HG03139 (cell line): ENCODE measurements around the gene ETS1.

Experiments used
- ATAC-seq: cut with Tn5 transposase; IDR thresholded peaks from one replicate; pipeline ENCODE4 v1.9.1; 2021; ENCODE audit not compliant: unreplicated experiment

ETS1 gene

GRCh38 chr11:128573638-128574037 is 13.7 kb downstream of the ETS1 start:
- no peak for ATAC-seq

DNA sequence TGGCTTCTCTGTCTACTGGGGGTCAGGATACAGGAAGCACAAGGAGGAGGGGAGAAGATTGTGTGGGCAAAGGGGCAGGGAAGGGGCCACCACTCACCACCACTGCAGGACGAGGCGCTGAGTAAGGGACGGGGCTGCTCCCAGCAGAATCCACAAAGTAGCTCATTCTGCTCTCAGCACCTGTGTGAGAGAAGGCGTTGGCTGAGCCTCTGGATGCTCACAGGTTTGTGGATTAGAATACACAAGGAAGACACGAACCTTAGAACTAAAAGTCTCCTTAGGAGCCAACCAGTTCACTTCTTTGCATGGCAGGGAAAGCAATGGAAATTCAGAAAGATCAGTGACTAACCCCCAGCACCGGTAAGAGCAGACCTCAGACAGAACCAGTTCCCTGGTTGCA is 14.4 kb downstream of the ETS1 start:
- no peak for ATAC-seq

DNA sequence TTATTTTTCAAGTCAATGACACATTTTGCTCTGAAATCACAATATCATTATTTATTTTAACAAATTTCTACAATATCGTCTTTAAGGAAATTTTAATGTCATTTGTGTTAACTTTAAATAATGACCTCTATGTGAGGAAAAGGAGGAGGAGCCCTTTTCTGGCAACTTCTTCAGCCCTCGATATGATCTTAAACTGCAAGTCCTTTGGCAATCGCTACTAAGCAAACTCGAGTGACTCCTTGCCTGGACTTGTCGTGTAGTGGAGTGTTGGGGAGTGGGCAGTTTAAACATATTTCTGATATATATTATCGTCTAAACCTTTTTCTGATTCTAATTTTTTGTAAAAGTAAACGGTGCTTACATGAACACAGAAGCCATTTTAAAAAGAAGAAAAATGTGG is 16.7 kb downstream of the ETS1 start:
- no peak for ATAC-seq

DNA sequence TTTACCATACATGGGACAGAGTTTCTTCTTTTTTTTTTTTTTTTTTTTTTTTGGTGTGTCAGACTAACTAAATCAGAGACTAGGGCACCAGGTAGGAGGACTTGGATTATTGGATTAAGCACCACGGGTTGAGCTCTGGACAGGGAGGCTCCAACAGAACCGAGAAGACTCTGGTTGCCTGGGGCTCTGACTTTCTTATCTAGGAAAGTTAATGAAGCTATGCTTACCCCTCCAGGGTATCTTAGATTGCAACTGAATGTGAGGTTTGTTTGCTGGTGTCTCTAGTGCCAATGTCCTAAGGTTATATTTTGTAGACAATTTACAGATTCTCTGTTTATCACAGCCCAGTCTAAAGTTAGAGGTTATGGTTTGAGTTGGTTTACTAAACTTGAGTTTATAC is 18.1 kb downstream of the ETS1 start:
- ATAC-seq = no peak

DNA sequence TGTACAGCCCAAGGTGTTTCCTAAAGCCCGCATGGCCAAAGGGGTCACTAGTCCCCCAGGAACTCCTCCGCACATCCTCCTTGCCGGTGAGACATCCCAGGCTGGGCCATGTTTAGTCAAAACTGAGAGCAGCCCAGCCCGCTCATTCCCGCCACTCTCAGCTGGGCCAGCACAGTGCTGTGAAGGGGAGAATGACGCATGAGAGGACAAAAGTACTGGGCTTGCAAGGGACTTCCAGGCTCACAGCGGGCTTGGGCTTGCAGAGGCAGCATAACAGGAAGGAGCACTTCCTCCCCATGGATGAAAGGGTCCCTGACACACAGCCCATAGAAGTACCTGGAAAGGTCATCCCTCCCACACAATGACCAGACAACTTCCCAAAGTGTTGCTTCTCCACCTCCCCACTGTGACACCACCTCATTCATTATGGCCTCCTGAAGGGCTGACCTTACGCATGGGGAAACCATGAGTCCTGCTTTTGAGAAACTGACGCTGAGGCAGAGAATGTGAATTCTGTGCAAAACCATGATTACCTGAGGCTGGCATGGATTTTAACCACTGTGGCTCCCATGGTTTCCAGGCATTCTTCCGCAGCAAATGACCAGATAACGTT is 19.1 kb downstream of the ETS1 start:
- ATAC-seq = no peak

DNA sequence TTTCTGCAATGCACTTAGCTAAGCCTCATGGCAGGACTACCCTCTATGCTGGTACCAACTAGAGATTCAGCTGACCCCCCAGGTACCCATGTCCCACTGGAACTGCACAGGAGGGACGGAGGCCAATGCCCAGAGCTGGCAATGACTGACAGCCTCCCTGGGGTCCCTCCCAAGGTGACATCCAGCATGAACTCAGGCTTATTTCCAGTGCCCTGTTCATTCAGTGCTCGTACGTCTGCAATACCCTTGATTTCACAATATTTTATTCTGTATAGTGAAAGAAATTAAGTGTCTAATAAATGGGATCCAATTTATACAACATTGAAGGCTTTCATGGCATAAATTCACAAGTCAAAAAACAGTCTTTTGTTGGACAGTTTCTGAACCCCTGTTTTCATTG is 20.2 kb downstream of the ETS1 start:
- ATAC-seq = no peak

DNA sequence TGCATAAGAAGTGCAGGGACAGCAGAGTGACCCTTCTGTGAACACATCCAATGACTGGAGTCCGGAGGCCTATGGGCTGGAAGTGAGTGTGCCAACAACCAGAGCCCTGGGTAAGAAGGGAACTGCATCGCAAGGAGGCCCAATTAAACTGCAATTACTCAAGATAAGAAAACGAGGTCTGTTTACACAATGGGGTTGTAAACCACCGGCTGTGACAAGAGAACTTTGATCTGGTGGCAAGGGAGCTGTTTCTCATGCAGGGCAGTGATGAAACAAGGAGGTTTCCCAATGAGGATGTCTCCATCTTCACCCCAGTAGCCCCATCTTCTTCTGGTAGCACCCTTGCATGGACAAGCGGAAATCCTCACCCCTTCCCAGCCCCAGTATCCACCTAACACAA is 21.5 kb downstream of the ETS1 start:
- no peak for ATAC-seq

GRCh38 chr11:128564642-128565245 is 22.6 kb downstream of the ETS1 start:
- ATAC-seq = no peak

DNA sequence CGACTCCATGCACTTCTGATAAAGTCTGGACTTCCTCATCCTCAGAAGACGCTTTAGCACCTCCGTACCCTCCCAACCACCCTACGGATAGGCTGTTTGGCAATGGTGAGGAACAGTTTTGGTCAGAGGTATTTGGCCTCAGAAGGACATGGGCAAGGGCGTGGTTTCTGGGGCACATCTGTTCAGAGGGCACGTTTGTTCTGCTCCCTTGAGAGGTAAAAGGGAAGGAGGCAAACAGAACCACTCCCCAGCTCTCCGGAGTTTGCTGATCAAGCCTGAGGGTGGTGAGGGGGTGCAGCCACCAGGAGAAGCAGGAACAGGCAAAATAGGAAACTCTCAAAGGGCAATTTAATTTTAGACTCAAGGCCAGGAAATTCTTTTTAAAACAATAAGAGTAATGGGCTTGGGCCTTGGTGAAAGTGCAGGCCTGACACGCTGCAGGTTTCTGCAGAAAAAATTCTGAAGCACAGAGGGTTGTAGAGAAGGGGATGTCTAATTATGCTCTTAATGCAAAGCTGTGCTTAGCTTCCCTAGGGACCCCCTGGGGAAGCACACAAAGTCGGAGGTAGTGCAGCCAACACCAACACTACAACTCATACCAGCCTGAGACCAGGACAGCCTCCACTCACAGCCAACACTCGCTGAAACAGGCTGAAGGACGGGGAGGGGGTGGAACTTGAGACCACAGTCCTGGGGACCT is 23.3 kb downstream of the ETS1 start:
- ATAC-seq = no peak

DNA sequence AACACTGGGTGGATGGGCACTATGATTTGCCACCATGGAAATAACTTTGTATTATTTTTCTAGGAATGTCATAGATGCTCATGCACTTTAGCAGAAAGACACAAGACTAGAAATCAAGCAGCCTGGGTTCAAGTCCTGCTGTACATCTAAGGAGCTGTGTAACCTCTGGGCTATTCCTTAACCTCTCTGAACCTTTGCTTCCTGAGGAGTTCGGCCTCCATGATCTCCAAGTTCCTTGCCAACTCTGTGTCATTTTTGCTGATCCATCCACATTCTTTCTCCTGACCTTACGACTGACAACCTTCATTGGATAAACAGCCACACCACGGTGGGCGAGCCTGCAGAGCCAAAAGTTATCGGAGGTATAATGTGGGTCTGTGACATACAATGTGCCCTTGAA is 24.1 kb downstream of the ETS1 start:
- no peak for ATAC-seq

- no peak for ATAC-seq
These were observed 27.8 kb downstream of the ETS1 start for GRCh38 chr11:128559496-128560103.

DNA sequence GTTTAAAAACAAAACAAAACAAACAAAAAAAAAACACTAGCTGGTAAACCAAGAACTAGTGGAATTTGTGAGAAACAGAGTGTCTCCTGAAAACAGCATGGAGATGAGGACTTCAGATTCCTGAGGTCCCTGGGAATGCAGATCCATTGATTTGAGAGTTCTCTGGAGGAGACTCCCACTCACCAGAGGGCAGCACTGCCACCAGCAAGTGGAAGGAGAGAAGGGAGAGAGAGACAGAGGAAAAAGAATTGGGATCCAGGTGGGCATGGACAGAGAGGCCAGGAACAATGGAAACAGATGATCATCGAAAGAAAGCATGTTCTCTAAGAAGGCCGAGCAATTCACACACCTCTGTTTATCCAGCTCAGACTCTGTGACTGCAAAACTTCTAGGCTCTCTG is 31.8 kb downstream of the ETS1 start:
- no peak for ATAC-seq

DNA sequence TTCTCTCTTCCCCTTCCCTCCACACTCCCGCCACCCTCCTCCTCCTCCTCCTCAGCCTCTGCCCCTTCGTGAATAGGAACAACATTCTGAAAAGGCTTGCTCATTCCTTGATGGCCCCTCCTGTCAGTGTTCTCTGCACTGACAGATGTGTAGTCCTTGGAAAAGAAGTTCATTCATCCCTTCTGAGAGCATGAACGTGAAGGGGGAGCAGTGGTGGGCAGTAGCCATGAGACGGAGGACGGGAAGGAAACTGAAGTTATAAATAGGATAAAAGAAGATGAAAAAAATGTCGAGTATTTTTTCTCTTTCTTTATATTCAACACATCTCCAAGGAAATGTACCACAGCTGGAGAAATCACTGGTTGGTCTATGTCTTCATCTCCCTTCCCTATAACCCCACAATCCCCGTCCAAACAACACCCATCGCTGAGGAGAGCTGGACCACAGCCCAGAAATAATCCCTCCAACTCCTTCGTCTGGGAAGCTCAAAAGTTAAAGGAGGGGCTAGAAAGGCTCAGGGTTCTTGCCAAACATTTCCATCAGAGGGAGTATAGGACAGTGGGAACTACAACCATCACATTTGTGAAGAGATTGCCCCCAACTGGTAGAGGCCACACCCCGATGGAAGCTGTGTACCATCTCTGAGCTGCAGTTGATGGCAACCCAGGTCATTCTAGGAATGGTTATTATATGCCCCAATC is 33.5 kb downstream of the ETS1 start:
- ATAC-seq = no peak

DNA sequence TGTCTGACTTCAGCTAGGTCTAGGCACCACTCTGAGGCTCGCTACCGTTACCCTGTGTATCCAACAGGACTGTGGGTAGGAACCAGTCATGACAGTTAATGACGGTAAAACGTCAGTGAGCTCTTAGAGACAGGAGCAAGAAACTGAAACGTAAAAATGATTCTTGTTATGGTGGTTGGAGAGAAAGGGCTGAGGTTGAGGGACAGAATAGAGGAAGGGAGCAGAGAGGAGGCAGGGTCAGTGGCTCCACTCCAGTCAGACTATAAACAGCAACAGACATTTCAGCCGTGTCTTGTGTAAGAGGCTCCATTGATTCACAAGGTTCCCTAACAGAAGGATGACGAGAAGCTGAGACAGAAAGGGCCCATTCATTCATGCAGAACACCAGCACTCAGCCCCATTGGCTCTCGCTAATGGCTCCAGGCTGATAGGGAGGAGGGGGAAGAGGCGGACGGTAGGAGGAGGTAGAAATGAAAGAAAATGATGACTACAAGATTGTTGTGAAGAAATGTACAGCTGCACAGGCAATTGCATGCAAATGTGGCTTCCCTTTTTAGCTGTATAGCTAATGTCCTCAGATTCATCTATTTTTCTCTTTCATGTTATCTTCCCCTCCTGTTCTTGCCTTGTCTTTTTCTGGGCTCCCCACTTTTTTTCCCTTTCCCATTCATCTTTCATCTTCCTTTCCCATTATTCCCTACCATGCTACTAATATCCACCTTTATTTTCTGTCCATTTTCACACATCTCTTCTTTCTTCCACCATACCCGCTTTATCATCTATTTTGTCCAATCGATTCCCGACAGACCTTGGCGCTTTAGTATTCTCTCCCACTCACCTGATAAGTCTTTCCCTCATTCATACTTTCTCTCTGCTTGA is 34.3 kb downstream of the ETS1 start:
- peak; percentile 50 for ATAC-seq

GRCh38 chr11:128551611-128552335 is 35.6 kb downstream of the ETS1 start:
- peak; percentile 57 for ATAC-seq

- no peak for ATAC-seq
These were observed 36.3 kb downstream of the ETS1 start for GRCh38 chr11:128551058-128551457.

DNA sequence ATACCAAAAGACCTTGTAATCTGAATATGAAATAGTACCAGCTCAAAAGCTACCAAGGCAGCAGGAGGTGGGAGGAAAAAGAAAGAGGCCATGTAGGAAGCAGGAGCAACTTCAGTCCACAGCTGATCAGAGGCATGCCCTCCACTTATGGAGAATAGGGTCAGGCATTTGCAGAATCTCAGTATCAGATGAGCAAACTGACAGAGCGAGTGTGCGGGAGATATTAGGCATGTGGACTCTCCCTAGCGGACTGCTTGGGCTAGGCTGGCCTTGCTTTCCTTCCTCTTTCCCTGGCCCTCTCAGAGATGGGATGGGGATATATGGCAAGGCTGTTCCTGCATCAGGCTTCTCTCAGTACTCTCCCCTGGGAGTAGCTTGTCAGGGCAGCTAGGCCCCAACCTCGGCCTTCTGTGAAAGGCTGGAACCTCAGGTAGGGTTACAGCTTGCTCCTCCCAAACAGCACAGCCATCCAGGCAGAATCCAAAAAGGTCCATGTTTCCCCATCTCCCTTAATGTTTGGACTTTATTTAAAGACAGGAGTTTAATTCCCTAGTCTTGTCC is 37.0 kb downstream of the ETS1 start:
- no peak for ATAC-seq

DNA sequence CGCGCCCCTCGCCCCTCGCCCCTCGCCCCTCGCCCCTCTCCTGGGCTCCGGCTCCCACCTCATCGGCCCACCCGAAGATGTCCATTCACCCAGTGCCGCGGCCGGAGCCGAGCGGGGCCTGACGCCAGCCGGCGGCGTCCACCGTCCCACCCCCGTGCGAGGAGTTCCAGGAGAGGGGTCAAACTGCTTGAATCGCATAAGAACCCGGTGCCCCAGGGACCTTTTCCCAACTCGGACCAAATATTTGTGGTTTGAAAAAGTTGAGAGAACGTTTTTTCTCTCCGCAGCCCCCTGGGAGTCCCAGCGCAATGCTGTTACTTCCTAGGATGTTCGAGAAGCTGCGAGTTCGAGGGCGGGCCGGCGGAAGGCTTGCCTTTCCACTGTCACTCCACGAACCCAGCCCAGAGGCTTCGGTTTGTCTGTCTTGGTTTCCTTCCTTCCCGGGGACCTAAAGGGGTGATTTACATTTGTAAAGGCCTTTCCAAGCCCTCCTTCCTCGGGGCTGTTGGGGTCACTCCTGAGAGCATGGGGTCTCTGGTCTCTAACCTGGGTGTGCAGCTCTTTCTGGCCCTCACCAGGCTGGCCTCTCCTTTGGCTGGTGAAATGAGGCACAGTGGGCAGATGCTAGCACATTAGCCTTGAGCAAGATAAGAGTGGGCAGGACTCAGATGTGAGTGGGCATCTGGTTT is 38.0 kb downstream of the ETS1 start:
- ATAC-seq = no peak

DNA sequence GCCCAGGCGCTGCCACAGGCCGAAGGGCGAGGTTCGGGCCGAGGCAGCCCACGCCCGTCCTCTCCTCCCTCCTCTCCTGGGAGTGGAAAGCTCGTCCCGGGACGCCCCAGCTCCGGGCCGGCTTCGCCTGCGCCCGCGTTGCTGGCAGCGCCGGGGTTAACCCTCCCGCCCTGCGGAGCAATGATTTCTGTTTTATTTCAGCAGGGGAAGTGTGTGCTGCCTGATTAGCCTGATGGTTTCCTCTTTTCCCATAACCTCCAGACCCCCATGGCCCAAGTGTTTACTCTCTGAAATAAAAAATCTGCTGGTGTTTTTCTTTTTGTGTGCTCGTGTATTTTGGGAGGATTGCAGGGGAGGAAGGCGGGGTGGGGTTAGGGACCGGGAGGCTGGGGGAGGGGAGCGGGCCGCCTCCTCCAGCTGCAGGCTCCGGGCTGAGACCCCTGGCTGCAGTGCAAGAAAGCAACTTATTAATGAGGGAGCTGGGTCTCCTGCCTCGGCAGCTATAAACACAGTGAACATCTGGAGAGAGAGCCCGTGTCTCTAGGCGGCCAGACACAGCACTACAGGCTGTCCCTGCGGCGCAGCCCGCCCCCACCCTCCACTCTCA is 38.6 kb downstream of the ETS1 start:
- no peak for ATAC-seq
